GM21717 (cell line): ENCODE data around the gene SMCR8.
"Not testable (repeated sequence)": the region's sequence is repeated elsewhere in the genome, so short reads cannot be mapped to it uniquely, and the experiment has no call there.

Source experiments
- ATAC-seq: cut with Tn5 transposase; IDR thresholded peaks from one replicate; pipeline ENCODE4 v1.9.1; 2021; ENCODE audit warnings: mild to moderate bottlenecking, moderate library complexity; ENCODE audit not compliant: unreplicated experiment

SMCR8 gene, protein sequence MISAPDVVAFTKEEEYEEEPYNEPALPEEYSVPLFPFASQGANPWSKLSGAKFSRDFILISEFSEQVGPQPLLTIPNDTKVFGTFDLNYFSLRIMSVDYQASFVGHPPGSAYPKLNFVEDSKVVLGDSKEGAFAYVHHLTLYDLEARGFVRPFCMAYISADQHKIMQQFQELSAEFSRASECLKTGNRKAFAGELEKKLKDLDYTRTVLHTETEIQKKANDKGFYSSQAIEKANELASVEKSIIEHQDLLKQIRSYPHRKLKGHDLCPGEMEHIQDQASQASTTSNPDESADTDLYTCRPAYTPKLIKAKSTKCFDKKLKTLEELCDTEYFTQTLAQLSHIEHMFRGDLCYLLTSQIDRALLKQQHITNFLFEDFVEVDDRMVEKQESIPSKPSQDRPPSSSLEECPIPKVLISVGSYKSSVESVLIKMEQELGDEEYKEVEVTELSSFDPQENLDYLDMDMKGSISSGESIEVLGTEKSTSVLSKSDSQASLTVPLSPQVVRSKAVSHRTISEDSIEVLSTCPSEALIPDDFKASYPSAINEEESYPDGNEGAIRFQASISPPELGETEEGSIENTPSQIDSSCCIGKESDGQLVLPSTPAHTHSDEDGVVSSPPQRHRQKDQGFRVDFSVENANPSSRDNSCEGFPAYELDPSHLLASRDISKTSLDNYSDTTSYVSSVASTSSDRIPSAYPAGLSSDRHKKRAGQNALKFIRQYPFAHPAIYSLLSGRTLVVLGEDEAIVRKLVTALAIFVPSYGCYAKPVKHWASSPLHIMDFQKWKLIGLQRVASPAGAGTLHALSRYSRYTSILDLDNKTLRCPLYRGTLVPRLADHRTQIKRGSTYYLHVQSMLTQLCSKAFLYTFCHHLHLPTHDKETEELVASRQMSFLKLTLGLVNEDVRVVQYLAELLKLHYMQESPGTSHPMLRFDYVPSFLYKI

DNA sequence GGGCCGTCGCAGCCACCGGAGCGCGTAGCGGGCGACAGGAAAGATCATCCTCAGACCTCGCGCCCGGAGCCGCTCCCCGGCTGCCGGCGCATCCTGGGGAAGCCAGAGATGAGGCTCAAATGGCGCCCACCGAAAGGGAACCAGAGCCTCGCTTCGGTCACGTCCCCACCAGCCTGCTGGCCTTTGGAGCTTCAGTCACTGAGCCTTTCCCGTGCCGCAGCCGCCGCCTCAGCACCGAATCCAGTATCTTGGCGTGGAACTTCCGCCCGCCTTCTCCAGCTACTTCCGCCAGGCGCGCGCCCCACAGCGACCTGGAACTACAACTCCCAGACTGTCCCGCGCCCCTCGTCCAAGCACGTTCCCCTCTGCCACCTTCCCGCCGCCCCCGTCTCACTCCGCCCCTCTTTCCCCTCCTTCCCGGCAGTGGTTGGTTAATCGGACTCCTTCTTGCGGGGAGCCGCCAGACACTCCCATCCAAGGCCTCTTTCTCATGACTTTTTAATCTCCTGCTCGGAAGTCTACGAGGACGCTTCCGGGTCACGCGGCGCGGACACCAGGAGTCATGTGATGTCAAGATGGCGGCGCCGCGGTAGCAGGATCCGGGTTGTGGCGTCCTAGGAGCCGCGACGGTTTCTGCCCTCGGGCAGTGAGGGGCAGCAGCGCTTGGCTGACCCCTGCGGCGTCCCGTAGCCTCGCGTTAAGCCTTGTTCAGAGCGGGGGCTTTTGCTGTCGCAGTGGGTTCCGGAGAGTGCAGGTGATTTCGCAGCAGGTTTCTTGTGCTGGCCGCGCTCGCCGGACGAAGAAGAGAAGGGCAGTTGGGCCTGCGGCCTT, at the start of gene SMCR8, which contains the start of gene TOP3A:
Gene SMCR8 (plus strand): TSS at position 563 of the 831 bp plus-strand sequence. CDS start 497 bp downstream, outside the sequence.
Gene TOP3A (minus strand): TSS at position 264 of the 831 bp plus-strand sequence. CDS start 216 bp downstream, at position 48.
- peak; percentile 70 for ATAC-seq

DNA sequence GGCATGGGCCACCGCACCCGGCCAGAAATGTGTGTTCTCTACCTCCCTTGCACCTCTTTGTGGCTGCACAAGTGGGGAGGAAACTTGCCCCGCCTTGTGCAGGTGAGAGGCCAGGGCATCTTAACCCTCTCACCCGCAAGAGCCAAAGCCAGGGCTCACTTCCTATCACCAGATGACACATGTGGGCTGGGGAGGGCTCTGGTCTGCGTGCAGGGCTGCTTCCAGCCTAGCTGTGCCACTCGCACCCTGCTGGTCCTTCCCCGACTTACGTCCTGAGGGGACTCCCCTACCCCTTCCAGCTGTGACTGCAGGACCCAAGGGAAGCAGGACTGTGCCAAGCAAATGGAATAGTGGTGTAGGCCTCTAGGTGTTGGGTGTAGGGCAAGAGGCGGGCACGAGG, 47.7 kb upstream of the SMCR8 start:
- ATAC-seq = no peak

DNA sequence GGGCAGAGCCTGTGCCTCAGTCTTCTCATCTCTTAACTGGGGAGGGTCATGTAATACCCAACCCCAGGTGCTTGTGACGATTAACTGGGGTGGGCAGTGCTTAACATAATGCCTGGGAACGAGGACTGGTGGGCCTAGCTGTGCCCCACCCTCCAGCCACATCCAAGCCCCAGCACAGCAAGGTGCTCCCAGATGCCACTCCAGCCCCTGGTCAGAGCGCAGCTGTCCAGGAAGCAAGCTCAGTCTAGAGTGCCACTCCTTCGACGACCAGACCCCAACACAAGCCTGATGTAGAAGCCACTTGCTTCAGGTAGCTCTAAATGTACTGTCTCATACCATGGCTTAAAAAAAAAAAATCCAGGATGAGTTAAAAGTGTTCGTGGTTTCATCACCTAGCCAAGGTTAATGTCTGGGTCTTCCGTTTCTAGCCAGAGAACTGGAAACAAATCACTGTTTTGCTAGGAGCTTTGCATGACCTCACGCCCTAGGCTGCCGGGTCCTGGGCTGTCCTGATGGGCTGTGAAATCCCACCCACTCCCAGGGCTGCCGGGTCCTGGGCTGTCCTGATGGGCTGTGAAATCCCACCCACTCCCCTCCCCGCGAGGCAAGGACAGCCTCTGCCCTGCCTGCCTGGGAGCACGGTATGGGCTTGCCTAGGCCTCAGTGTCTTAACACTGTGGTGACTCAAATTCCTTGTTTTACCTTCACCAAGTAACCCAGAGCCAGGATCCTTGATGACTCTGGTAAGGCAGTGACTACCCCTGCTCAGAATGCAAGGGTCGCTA, 47.0 kb upstream of the SMCR8 start:
- ATAC-seq = no peak

DNA sequence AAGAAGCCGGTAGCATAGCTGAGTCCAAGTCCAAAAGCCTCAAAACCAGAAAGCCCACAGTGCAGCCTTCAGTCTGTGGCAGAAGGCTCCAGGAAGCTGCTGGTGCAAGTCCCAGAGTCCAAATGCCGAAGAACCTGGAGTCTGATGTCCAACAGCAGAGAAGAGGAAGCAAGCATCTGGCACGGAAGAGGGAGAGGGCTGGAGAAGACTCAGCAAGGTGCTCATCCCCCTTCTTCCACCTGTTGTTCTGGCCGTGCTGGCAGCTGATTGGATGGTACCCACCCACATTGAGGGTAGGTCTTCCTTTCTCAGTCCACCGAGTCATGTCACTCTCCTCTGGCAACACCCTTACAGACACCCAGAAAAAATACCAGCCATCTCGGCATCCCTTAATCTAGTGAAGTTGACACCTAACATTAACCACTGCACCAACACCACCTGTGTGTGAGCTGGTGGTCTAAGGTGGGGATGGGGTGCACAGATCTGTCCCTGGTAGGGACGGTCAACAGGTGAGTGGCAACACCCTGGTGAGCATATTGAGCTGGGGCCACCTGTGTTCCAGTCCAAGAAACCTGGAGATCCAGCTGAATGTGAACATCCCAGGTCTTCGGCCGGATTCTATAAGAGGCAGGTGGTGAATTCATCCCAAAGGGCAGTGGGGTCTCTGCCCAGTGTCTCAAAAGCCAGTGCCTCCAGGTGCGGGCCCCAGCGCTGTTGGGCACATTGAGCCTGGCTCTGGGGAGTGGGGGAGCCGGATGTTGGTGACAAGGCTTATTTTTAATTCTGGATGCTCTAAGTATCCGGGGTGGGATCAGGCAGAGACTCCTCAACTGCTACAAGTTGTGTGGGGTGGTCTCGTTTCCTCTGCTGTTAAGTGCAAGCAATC, 44.8 kb upstream of the SMCR8 start:
- ATAC-seq = no peak

DNA sequence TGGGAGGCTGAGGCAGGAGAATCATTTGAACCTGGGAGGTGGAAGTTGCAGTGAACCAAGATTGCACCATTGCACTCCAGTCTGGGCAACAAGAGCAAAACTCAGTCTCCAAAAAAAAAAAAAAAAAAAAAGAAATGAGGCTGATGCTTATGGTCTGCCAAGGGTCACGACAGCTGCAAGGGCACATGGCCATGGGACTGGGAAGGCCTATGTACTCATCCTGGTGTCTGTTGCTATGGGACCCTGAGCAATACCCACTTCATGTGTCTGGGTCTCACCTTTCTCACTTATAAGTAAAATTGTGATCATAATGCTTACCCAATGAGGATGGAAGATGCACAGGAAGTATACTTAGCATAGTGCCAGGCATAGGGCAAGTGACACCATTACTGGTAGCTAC, 38.0 kb upstream of the SMCR8 start:
- no peak for ATAC-seq

DNA sequence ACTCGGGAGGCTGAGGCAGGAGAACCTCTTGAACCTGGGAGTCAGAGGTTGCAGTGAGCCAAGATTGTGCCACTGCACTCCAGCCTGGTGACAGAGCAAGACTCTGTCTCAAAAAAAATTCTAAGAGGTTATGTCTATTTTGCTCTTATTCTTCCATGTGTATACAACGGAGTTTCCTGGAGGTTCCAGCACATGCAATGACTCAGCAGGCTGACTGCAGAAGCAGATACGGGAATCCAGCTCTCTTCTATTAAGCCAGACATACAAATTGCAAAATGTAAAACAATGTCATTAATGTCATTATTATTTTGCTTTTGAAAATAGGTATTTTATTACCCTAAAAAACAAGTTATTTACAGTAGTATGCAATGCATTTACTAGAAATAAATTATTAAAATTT, 36.2 kb upstream of the SMCR8 start:
- no peak for ATAC-seq

DNA sequence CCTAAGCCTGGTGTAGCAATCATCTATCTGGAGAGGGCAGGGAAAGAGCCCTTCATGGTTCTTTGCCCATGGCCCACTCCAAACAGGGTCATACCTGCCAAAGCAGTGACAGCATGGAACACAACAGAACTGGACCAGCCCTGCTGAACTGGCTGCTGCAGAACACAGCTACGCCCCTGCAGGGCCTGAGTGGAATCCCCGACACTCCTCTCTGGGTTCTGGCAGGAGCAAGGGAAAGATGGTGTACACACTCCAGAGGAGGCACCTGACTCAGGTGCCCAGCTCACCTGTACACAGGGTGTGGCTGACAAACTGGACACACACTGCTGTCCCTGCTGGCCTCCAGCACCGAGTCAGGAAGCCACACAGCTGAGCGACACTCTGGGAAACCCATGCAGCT, 34.8 kb upstream of the SMCR8 start:
- no peak for ATAC-seq

DNA sequence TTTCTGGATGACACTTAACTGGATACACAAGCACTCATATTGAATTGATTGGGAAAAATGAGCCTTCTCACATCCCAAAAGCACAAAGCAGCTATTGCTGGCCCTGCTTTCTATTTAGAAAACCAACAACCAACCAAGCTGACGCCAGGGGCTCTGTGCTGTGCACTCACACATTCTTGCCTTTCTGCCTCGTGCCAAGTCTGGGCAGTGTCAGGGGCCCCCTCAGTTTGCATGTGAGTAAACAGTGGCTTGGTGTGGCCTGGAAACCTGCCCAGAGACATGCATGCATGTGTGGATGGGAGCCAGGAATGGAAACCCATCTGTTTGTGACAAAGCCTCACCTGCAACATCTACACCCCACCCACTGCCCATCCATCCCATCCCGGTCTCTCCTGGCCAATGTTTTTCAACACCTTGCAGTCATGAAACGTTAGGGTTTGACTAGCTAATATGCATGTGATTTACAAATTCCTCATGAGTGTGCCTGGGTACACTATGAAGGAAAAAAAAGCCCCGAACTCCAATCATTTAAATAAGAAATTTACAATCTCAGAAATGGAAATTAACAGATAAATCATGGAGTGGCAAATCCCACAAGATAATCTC, 34.2 kb upstream of the SMCR8 start:
- ATAC-seq = no peak

DNA sequence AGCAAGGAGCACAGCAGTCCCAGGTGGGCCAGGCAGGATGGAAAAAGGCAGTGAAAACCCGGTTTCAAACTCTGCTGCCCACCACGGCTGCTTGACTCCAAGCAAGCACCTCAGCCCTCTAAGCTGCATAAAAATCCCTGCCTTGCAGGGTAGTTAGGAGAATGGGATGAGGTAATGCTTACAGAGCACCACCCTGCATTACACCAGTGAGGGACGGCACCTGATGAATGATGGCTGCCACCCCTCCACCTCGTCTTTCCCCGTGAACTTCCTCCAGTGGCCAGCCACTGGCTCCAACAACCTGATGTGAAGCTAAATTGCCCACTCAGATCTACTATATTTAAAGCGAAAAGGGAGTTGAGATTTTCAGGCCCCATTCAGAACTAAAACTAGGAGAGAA, 33.3 kb upstream of the SMCR8 start:
- ATAC-seq = no peak

DNA sequence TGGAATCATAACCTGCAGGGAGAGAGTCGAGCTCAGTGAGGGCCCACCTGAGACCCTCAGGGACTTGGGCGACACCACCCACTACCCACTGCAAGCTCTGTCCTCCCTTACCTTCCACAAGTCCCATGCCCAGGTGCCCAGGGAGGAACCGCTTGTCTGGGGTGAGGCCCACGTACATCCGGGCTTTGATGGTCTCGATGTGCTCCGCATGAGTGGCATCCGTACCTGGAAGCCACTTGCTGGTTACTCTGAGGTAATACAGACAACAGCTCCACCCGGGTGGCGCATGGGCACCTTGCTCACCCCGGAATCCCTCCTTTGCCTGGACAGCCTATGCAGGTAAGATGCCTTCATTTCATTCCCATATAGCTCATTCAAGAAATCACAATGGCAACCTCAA, 29.8 kb upstream of the SMCR8 start:
- ATAC-seq = no peak

DNA sequence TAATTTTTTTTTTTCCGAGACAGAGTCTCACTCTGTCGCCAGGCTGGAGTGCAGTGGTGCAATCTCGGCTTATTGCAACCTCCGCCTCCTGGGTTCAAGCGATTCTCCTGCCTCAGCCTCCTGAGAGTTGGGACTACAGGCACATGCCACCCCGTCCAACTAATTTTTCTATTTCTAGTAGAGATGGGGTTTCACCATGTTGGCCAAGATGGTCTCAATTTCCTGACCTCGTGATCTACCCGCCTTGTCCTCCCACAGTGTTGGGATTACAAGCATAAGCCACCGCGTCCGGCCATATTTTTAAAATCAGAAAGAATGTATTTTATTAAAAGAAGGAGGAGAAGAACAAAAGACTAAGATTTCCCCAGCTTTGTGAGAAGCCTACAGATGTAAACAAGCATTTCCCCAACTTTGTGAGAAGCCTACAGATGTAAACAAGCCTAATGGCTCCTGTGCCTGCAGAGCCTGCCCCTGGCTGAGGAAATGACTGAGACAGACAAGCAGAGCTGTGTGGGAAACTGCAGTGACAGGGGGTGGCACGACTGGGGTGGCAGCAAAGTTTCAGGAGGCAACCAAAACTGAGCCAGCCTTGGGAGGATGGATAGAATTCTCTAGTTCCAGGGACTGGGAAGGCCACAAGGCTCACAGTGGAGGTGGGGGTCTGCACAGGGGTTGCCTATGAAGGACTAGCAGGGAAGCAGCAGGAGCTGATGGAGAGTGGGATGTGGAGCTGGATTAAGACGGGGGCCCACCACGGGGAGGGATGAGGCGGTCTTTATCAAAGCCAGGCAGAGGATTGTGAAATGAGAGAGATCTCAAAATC, 23.2 kb upstream of the SMCR8 start:
- no peak for ATAC-seq

DNA sequence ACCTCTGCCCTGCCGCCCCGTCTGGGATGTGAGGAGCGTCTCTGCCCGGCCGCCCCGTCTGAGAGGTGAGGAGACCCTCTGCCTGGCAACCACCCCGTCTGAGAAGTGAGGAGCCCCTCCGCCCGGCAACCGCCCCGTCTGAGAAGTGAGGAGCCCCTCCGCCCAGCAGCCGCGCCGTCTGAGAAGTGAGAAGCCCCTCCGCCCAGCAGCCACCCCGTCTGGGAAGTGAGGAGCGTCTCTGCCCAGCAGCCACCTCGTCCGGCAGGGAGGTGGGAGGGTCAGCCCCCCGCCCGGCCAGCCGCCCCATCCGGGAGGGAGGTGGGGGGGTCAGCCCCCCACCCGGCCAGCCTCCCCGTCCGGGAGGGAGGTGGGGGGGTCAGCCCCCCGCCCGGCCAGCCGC, 17.0 kb upstream of the SMCR8 start:
- ATAC-seq = not testable (repeated sequence)

DNA sequence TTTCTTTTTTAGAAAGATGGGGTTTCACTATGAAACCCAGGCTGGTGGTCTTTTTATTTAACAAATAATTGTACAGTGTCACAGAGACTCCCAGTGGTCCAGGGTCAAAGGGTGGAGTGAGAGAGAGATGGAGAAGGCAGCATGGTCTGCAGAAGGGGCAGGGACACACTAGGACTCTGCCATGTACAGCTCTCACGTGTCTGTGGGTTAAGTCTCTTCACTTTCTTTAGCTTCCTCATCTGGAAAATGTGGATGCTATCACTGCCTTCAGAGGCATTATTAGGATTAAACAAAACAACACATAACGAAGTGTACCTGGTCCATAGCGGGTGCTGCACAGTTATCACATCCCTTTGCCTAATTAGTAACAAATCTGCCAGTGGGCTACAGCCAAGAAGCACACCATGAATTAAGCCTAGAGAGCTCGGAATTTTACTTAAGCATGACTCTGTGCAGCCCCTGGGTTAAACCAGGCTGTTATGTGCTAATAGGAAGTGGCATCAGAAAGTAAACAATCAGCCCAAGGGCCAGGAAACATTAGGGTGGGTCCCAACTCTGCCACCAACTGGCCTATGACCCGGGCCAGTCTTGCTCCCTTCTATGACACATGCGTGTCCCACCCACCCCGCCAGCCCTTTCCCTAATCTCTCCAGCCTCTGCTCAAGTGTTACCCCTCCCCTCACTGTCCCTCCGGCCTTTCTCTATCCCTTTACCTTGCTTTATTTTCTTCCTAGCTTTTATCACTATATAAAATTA, 14.2 kb upstream of the SMCR8 start:
- ATAC-seq = no peak

DNA sequence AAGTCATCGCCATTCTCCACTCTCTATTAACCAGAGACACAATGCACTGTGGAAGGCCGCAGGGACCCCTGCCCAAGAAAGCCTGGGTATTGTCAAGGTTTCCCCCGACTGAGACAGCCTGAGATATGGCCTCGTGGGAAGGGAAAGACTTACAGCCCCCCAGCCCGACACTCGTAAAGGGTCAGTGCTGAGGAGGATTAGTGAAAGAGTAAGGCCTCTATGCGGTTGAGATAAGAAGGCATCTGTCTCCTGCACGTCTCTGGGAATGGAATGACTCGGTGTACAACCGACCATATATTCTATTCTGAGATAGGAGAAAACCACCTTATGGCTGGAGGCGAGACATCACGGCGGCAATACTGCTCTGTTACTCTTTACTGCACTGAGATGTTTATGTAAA, 11.9 kb upstream of the SMCR8 start:
- ATAC-seq = not testable (repeated sequence)

DNA sequence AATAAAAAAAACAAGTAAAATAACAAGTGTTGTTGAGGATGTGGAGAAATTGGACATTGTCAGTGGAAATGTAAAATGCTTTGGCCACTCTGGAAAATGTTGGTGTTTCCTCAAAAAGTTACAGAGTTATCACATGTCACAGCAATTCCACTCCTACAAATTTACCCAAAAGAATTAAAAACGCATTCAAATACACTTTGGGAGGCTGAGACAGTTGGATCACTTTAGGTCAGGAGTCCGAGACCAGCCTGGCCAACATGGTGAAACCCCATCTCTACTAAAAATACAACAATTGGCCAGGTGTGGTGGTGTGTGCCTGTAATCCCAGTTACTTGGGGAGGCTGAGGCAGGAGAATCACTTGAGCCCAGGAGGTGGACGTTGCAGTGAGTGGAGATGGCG, 5.9 kb upstream of the SMCR8 start:
- no peak for ATAC-seq

DNA sequence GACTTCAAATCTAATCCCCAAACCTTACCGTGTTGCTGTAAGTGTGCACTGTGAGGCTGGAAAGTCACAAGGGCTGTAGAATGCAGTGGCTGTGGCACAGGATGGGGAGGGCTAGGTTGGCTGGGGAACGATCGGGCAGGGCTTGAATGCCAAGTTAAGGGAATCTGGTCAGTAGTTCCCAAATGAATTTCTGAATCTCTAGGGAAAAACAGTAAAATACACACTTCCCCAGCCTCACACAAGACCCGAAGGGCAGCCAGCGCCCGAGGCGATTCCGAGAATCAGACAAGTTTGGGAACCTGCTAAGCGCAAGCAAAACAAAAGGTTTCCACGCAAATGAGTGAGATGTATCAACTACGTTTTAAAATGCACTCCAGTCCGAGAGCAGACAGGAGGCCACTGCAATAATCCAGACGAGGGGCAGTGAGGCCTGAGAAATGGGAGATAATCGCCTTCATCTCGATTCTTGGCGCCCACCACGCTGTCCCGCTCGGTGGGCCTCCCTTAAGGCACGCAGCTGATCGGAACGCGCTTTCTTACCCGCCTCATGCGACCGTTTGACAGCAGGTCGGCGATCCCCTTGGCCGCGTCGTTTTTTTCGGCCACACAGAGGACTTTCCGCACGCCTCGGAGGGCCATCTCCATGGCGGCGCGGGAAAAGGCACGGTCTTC, 898 bp upstream of the SMCR8 start:
- peak; percentile 16 for ATAC-seq

DNA sequence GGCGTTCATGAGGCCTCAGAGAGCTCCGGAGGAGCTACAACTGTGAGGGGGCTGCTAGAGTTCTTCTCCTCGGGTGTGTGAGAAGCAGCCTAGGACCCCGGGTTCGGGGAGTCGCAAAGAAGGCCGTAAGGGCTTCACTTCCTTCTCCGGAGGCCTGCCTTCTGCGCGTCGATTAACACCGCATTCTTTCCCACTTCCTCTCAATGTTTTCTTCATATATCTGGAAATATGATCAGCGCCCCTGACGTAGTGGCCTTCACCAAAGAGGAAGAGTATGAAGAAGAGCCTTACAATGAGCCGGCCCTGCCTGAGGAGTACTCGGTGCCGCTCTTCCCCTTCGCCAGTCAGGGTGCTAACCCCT, 449 bp downstream of the SMCR8 start:
- peak; percentile 2 for ATAC-seq
